IMR-90 (cell line): ENCODE results near the gene EGFL7. TPM values are rescaled to one million over a fixed set of nuclear protein-coding genes. Genes with fewer than 3 reads are reported as not detected.

Source experiments
- ATAC-seq: fragments of 200-7000 bp; cut with Tn5 transposase; 2 replicates; pipeline ENCODE4 v1.9.1; 2020; ENCODE audit warnings: low read depth, mild to moderate bottlenecking, moderate library complexity
- BruUV-seq: library from RNA; stranded (reverse); fragments of 400-500 nt; replicated peaks from 2 replicates; lab custom pipeline; 2021; lab: Mats Ljungman, UMichigan
- CTCF ChIA-PET: fragments of 300-600 bp; formaldehyde crosslinking; extraction: SDS; loops from one replicate; lab custom pipeline; 2021; ENCODE audit warnings: antibody characterized with exemption; lab: Yijun Ruan, JAX
- POLR2A ChIA-PET: fragments of 300-600 bp; sonication (Branson Sonifier 250); formaldehyde crosslinking; loops from one replicate; lab custom pipeline; 2022; ENCODE audit warnings: antibody characterized with exemption; ENCODE audit not compliant: unreplicated experiment; lab: Charles Lee
- DNase-seq: peaks from one replicate; pipeline ENCODE4 v3.0.0; 2013
- H2AFZ ChIP-seq: replicated peaks from 2 replicates; pipeline ENCODE3; 2013; ENCODE audit warnings: low read length, mild to moderate bottlenecking; ENCODE audit not compliant: poor library complexity
- H2AK5ac ChIP-seq: 2 replicates; pipeline ENCODE4 v1.6.1; 2013; ENCODE audit warnings: low read depth, low read length, inconsistent platforms
- H2AK9ac ChIP-seq: replicated peaks from 2 replicates; pipeline ENCODE3; 2013; ENCODE audit warnings: mild to moderate bottlenecking, low read depth, low read length, moderate library complexity; ENCODE audit not compliant: poor library complexity
- H2BK120ac ChIP-seq: 2 replicates; pipeline ENCODE4 v1.6.1; 2013; ENCODE audit warnings: low read depth, low read length, inconsistent platforms
- H2BK15ac ChIP-seq: 3 replicates; pipeline ENCODE4 v1.6.1; 2013; ENCODE audit warnings: low read depth, low read length, inconsistent platforms
- H2BK20ac ChIP-seq: 2 replicates; pipeline ENCODE4 v1.6.1; 2013; ENCODE audit warnings: low read depth, mild to moderate bottlenecking, inconsistent platforms, low read length, moderate library complexity
- H2BK5ac ChIP-seq: 2 replicates; pipeline ENCODE4 v1.6.1; 2013; ENCODE audit warnings: mild to moderate bottlenecking, low read depth, low read length, inconsistent platforms; ENCODE audit not compliant: poor library complexity, severe bottlenecking
- H3K14ac ChIP-seq: replicated peaks from 2 replicates; pipeline ENCODE4 v1.6.1; 2013; ENCODE audit warnings: low read depth, low read length, inconsistent platforms
- H3K18ac ChIP-seq: 2 replicates; pipeline ENCODE4 v1.6.1; 2013; ENCODE audit warnings: low read depth, low read length, control low read depth
- H3K23ac ChIP-seq: 2 replicates; pipeline ENCODE4 v1.6.1; 2013; ENCODE audit warnings: low read depth, low read length, inconsistent platforms
- H3K27ac ChIP-seq: 2 replicates; pipeline ENCODE4 v1.5.1; 2013; ENCODE audit warnings: mild to moderate bottlenecking, control low read depth, low read length; ENCODE audit not compliant: insufficient read depth
- H3K27me3 ChIP-seq: 2 replicates; pipeline ENCODE4 v1.6.1; 2013; ENCODE audit warnings: low read length; ENCODE audit not compliant: control insufficient read depth, insufficient read depth
- H3K36me3 ChIP-seq: 2 replicates; pipeline ENCODE4 v1.6.1; 2013; ENCODE audit warnings: low read length, mixed read lengths; ENCODE audit not compliant: control insufficient read depth, insufficient read depth
- H3K4ac ChIP-seq: 2 replicates; pipeline ENCODE4 v1.6.1; 2013; ENCODE audit warnings: low read depth, low read length, inconsistent platforms
- H3K4me1 ChIP-seq: 2 replicates; pipeline ENCODE4 v1.6.1; 2013; ENCODE audit warnings: low read length, mixed read lengths; ENCODE audit not compliant: control insufficient read depth, insufficient read depth
- H3K4me2 ChIP-seq: 2 replicates; pipeline ENCODE4 v1.6.1; 2013; ENCODE audit warnings: low read depth, mild to moderate bottlenecking, control low read depth, low read length, moderate library complexity
- H3K4me3 ChIP-seq: 2 replicates; pipeline ENCODE4 v1.5.1; 2013; ENCODE audit warnings: low read depth, mild to moderate bottlenecking, control low read depth, low read length, moderate library complexity; ENCODE audit not compliant: insufficient read depth
- H3K56ac ChIP-seq: 2 replicates; pipeline ENCODE4 v1.6.1; 2013; ENCODE audit warnings: low read length, inconsistent platforms; ENCODE audit not compliant: insufficient read depth; ENCODE audit errors: extremely low read depth
- H3K79me1 ChIP-seq, 2 experiments: 2 replicates each; pipeline ENCODE4 v1.6.1; 2013; ENCODE audit warnings: low read length in 2 of 2, inconsistent platforms in 1 of 2, low read depth in 1 of 2
- H3K9ac ChIP-seq: 2 replicates; pipeline ENCODE4 v1.6.1; 2013; ENCODE audit warnings: low read depth, low read length, control low read depth
- H3K9me1 ChIP-seq: 2 replicates; pipeline ENCODE4 v1.6.1; 2013; ENCODE audit warnings: low read length, inconsistent platforms; ENCODE audit not compliant: insufficient read depth
- H3K9me3 ChIP-seq: 2 replicates; pipeline ENCODE4 v1.6.1; 2013; ENCODE audit warnings: low read length; ENCODE audit not compliant: control insufficient read depth, insufficient read depth
- H4K20me1 ChIP-seq: 2 replicates; pipeline ENCODE4 v1.6.1; 2013; ENCODE audit warnings: low read length, inconsistent platforms; ENCODE audit not compliant: insufficient read depth
- H4K5ac ChIP-seq: 2 replicates; pipeline ENCODE4 v1.6.1; 2013; ENCODE audit warnings: mild to moderate bottlenecking, low read depth, low read length, control low read depth
- H4K8ac ChIP-seq, 2 experiments: 2 replicates each; pipeline ENCODE4 v1.6.1; 2013; ENCODE audit warnings: low read depth in 2 of 2, low read length in 2 of 2, control low read depth in 1 of 2, inconsistent platforms in 1 of 2
- H4K91ac ChIP-seq: 2 replicates; pipeline ENCODE4 v1.6.1; 2013; ENCODE audit warnings: low read depth, low read length, inconsistent platforms; ENCODE audit not compliant: insufficient read depth
- BHLHE40 ChIP-seq: fragments of 150-350 bp; IDR thresholded peaks from 2 replicates; pipeline ENCODE4 v1.6.1; 2016; ENCODE audit warnings: mild to moderate bottlenecking, low read depth, low read length
- CEBPB ChIP-seq: IDR thresholded peaks from 2 replicates; pipeline ENCODE4 v1.6.1; 2012; ENCODE audit warnings: low read depth, low read length, improper control_type of control experiment
- CHD1 ChIP-seq: IDR thresholded peaks from 2 replicates; pipeline ENCODE4 v1.6.1; 2012; ENCODE audit warnings: low read depth, low read length, improper control_type of control experiment
- CTCF ChIP-seq: conservative IDR thresholded peaks from 2 replicates; pipeline ENCODE4 v1.5.1; 2012; ENCODE audit warnings: mild to moderate bottlenecking, low read depth, low read length, improper control_type of control experiment
- FOS ChIP-seq: fragments of 150-350 bp; IDR thresholded peaks from 2 replicates; pipeline ENCODE4 v1.6.1; 2016; ENCODE audit warnings: low read depth, low read length
- MAFK ChIP-seq: IDR thresholded peaks from 2 replicates; pipeline ENCODE4 v1.6.1; 2012; ENCODE audit warnings: low read depth, low read length, improper control_type of control experiment
- MAZ ChIP-seq: IDR thresholded peaks from 2 replicates; pipeline ENCODE4 v1.6.1; 2012; ENCODE audit warnings: low read depth, mild to moderate bottlenecking, low read length, improper control_type of control experiment, moderate library complexity, borderline replicate concordance
- MXI1 ChIP-seq: IDR thresholded peaks from 2 replicates; pipeline ENCODE4 v1.6.1; 2012; ENCODE audit warnings: low read depth, mild to moderate bottlenecking, low read length, moderate library complexity, borderline replicate concordance
- NFE2L2 ChIP-seq: fragments of 150-350 bp; IDR thresholded peaks from 2 replicates; pipeline ENCODE4 v1.6.1; 2016; ENCODE audit warnings: low read depth, mild to moderate bottlenecking, low read length
- POLR2A ChIP-seq: IDR thresholded peaks from 2 replicates; pipeline ENCODE4 v1.6.1; 2012; ENCODE audit warnings: mild to moderate bottlenecking, low read depth, low read length
- RAD21 ChIP-seq: IDR thresholded peaks from 2 replicates; pipeline ENCODE4 v1.6.1; 2012; ENCODE audit warnings: low read length, improper control_type of control experiment
- RCOR1 ChIP-seq: IDR thresholded peaks from 2 replicates; pipeline ENCODE4 v1.6.1; 2012; ENCODE audit warnings: mild to moderate bottlenecking, low read length, improper control_type of control experiment; ENCODE audit not compliant: insufficient replicate concordance
- RFX5 ChIP-seq: IDR thresholded peaks from 2 replicates; pipeline ENCODE4 v1.8.0; 2012; ENCODE audit warnings: low read depth, mild to moderate bottlenecking, low read length, moderate library complexity
- SMC3 ChIP-seq: fragments of 150-350 bp; IDR thresholded peaks from 2 replicates; pipeline ENCODE4 v1.6.1; 2016; ENCODE audit warnings: low read depth, mild to moderate bottlenecking, antibody characterized with exemption, low read length, moderate library complexity
- USF2 ChIP-seq: fragments of 150-350 bp; IDR thresholded peaks from 2 replicates; pipeline ENCODE4 v1.6.1; 2017; ENCODE audit warnings: mild to moderate bottlenecking, antibody characterized with exemption, low read length, low read depth
- WGBS, 2 experiments: methylation state at CpG; one replicate each; pipeline versions ENCODE4 v1.1.5 to v1.1.7; 2013; ENCODE audit warnings: missing lambda C conversion rate in 2 of 2; ENCODE audit not compliant: insufficient read length in 1 of 2; ENCODE audit errors: extremely low coverage in 2 of 2; 5-methylcytosine and 5-hydroxymethylcytosine counted together
- dilution Hi-C: fragments of 300-500 bp; cut with HindIII; formaldehyde crosslinking; loops from one replicate; pipeline ENCODE4 v1.14.3; 2018; ENCODE audit warnings: low sequenced_read_pairs; ENCODE audit not compliant: unreplicated experiment
- in situ Hi-C: fragments of 300-500 bp; cut with MboI; formaldehyde crosslinking; loops from 3 replicates; pipeline ENCODE4 v1.14.3; 2019; ENCODE audit warnings: low sequenced_read_pairs, inconsistent platforms, mixed read lengths
- intact Hi-C: fragments of 100-400 bp; cut with micrococcal nuclease; formaldehyde crosslinking; loops from 2 replicates; pipeline ENCODE4 v1.10.0; 2022
- polyA plus RNA-seq, 3 experiments: library from polyadenylated mRNA; depleted of rRNA; stranded (reverse); fragments of >200 nt; gene quantifications; 2 replicates each; pipeline ENCODE4 v1.2.3, GENCODE V29; 2012; ENCODE audit warnings: low replicate concordance in 1 of 3
- total RNA-seq: library from RNA; depleted of rRNA; stranded (reverse); fragments of >200 nt; gene quantifications from 2 replicates; pipeline ENCODE4 v1.2.3, GENCODE V29; 2012
- TF ChIP-seq, protein P1 (sequence below): fragments of 150-350 bp; IDR thresholded peaks from 2 replicates; pipeline ENCODE4 v1.6.1; 2016; ENCODE audit warnings: low read depth, mild to moderate bottlenecking, low read length, moderate library complexity, borderline replicate concordance

EGFL7 gene
- total and polyA plus RNA-seq, 2 of the 4 experiments (the other 2 are of a cell fraction) = 2.2 to 10.4 TPM

GRCh38 chr9:136684799-136685198, 22.1 kb downstream of the EGFL7 start:
- Histone ChIP-seq H3K4me2 (no peak overlapping the region), H3K14ac (no peak overlapping the region), H3K4me3 (no peak overlapping the region), H3K27ac (no peak overlapping the region), H3K4me1 (peaks cover 4% of the 10 kb centered on the region), H2BK20ac (no peak overlapping the region), H2AK9ac (no peak overlapping the region), H3K9me1 (no peaks in the 10 kb centered on the region), H4K91ac (no peak overlapping the region), H2BK5ac (no peak overlapping the region), H3K23ac (no peak overlapping the region), H3K79me1 (peaks cover 18 to 42% of the 10 kb centered on the region in 2 experiments), H3K9ac (no peak overlapping the region), H3K27me3 (no peaks in the 10 kb centered on the region; the same call in 1 of the 2 replicates), H2BK15ac (no peak overlapping the region), H3K9me3 (no peaks in the 10 kb centered on the region), H3K36me3 (no peaks in the 10 kb centered on the region), H4K20me1 (peaks cover 16% of the 10 kb centered on the region; the same call in 1 of the 2 replicates), H4K8ac (no peak overlapping the region), H4K5ac (no peak overlapping the region), H2AFZ (no peak overlapping the region), H3K18ac (no peak overlapping the region), H2AK5ac (no peak overlapping the region; the same call in 1 of the 2 replicates), H3K4ac (no peak overlapping the region), H3K56ac (no peak overlapping the region), H2BK120ac (no peak overlapping the region)
- ATAC-seq (no peak), DNase-seq (no peak)
- dilution Hi-C loops (no loop called here), intact Hi-C loops (no loop called here), in situ Hi-C loops (no loop called here)
- BruUV-seq = no TSS peak
- no CpG with 5 or more reads among the region's 15 CpGs for whole genome bisulfite sequencing, 2 experiments
- ChIA-PET POLR2A (no interaction called here), CTCF (no interaction called here)
- TF ChIP-seq SMC3 (no peak), POLR2A (no peak), CEBPB (no peak), FOS (no peak), BHLHE40 (no peak), MAZ (no peak), RAD21 (no peak), NFE2L2 (no peak), CTCF (no peak), MXI1 (no peak), USF2 (no peak), RFX5 (no peak), CHD1 (no peak), RCOR1 (no peak), MAFK (no peak)
- TF ChIP-seq, protein P1, sequence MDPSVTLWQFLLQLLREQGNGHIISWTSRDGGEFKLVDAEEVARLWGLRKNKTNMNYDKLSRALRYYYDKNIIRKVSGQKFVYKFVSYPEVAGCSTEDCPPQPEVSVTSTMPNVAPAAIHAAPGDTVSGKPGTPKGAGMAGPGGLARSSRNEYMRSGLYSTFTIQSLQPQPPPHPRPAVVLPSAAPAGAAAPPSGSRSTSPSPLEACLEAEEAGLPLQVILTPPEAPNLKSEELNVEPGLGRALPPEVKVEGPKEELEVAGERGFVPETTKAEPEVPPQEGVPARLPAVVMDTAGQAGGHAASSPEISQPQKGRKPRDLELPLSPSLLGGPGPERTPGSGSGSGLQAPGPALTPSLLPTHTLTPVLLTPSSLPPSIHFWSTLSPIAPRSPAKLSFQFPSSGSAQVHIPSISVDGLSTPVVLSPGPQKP = no peak
